ENCODE results near the gene MGMT. TPM values are rescaled to one million over a fixed set of nuclear protein-coding genes. Genes with fewer than 3 reads are reported as not detected.
A peak's percentile ranks its signal among the peaks of the same experiment; 100 is the strongest.

Gene MGMT
- total and polyA plus RNA-seq, 7 donors = 4.2 to 13.3 (median 7.5) TPM

DNA sequence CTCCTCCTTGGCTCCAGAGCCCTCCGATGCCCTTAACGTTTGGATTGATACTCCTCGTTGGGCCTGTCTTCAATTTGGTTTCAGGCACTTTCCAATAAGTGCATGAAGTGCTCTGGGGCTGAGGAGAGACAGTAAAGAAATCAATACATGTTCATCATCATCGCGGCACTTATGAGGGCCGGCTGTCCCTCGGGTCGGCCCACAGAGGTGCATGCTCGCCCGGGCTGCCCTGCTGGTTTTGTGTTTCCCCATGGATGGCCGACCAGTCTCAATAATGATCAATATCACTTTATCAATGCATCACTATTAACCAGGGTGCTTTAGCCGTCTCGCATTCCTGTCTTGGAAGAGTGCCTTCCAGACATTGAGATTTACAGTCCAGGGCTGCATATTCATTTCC, 342.8 kb downstream of the MGMT start:
- WGBS, 3 donors = 88 to 90% (median 89%) methylated on average over 13 of the region's 13 CpGs
- Histone ChIP-seq H3K27me3 (ENCODE audit: insufficient read depth in 3 of 3, low read length in 2 of 3) (peaks cover 0 to 5% (median 2%) of the 10 kb centered on the region in 3 donors), H3K4me3 (no peak overlapping the region), H3K9me3 (peaks cover 5% of the 10 kb centered on the region), H3K4me1 (no peaks in the 10 kb centered on the region), H3K36me3 (ENCODE audit: insufficient read depth in 1 of 2, low read depth in 1 of 2) (no peaks in the 10 kb centered on the region), H3K27ac (no peak overlapping the region)
- DNase-seq (no peak), ATAC-seq (no peak)
- intact Hi-C loops (cut with DNase I) = no loop called here
- TF ChIP-seq CTCF (IDR thresholded peaks at IDR 0.05) = no peak

DNA sequence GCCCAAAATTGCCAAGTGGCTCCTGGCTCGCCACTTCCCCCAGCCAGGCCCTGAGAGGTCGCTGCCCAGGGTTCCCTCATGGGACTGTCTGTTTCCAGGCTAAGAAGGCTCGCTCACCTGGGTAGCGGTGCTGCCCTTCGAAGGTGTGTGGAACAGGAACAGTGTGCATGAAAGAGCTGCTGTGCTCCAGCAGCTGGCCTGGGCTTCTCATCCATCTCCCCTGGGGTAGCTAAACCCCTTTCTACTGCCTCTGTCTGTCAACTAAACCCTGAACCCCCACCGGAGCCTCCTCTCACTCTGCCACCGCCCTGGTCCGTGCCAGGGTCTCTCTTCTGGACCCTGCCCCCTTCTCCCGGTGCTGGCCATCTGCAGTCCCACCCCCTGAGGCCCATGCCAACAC, 344.2 kb downstream of the MGMT start:
- TF ChIP-seq CTCF (IDR thresholded peaks at IDR 0.05) = no peak
- Histone ChIP-seq H3K4me3 (no peak overlapping the region), H3K27ac (no peak overlapping the region), H3K36me3 (ENCODE audit: insufficient read depth in 1 of 2, low read depth in 1 of 2) (no peaks in the 10 kb centered on the region), H3K4me1 (no peaks in the 10 kb centered on the region), H3K27me3 (ENCODE audit: insufficient read depth in 3 of 3, low read length in 2 of 3) (peaks cover 0 to 11% (median 4%) of the 10 kb centered on the region in 3 donors), H3K9me3 (no peaks in the 10 kb centered on the region)
- ATAC-seq (no peak), DNase-seq (no peak)
- intact Hi-C loops (cut with DNase I) = no loop called here
- 84 to 89% (median 85%) methylated on average over 9 of the region's 9 CpGs for WGBS, 3 donors

DNA sequence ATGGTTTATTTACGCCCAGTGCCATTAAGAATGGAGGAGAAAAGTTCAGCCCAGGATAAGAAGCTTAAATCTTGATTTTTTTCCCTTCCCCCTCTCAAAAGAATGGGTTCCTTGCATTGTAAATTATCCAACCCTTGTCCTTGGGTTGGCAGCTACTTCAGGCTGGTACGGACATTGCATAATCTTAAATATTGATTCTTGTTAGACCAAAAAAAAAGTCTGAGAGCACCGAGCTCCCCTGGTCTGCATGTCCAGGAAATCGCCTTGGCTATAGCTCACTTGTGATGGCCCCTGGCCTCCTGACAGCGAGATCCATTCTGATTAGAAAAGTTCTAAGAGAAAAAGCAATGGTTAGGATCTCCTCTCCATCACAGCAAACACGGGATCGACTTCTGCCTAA, 345.4 kb downstream of the MGMT start:
- intact Hi-C loops (cut with DNase I) = no loop called here
- peaks cover 0 to 11% (median 4%) of the 10 kb centered on the region in 3 donors for H3K27me3 ChIP-seq (ENCODE audit: insufficient read depth in 3 of 3, low read length in 2 of 3)
- ATAC-seq = no peak
- WGBS, 3 donors = 87 to 88% (median 88%) methylated on average over 7 of the region's 7 CpGs
- H3K36me3 ChIP-seq (ENCODE audit: insufficient read depth in 1 of 2, low read depth in 1 of 2) = no peaks in the 10 kb centered on the region
- H3K4me3 ChIP-seq = no peak overlapping the region
- DNase-seq = no peak
- TF ChIP-seq CTCF (IDR thresholded peaks at IDR 0.05) = no peak
- no peaks in the 10 kb centered on the region for H3K9me3 ChIP-seq
- no peak overlapping the region for H3K27ac ChIP-seq
- no peaks in the 10 kb centered on the region for H3K4me1 ChIP-seq

- DNase-seq (no peak), ATAC-seq (peak in 1 of 4 donors; percentile 43)
- no peaks in the 10 kb centered on the region for H3K9me3 ChIP-seq
- intact Hi-C loops (cut with DNase I) = no loop called here
- peaks cover 0 to 11% (median 2%) of the 10 kb centered on the region in 3 donors for H3K27me3 ChIP-seq (ENCODE audit: insufficient read depth in 3 of 3, low read length in 2 of 3)
- 66 to 78% (median 69%) methylated on average over 12 of the region's 12 CpGs for WGBS, 3 donors
- H3K27ac ChIP-seq = no peak overlapping the region
- H3K4me3 ChIP-seq = no peak overlapping the region
- H3K4me1 ChIP-seq = no peaks in the 10 kb centered on the region
- no peak for TF ChIP-seq CTCF (IDR thresholded peaks at IDR 0.05)
- H3K36me3 ChIP-seq (ENCODE audit: insufficient read depth in 1 of 2, low read depth in 1 of 2) = no peaks in the 10 kb centered on the region
These were observed 347.9 kb downstream of the MGMT start for GRCh38 chr10:129814681-129815646.
